ENCODE data around the gene PLN. TPM values are rescaled to one million over a fixed set of nuclear protein-coding genes. Genes with fewer than 3 reads are reported as not detected.

PLN gene
- not detected in 2 replicates for total RNA-seq

DNA sequence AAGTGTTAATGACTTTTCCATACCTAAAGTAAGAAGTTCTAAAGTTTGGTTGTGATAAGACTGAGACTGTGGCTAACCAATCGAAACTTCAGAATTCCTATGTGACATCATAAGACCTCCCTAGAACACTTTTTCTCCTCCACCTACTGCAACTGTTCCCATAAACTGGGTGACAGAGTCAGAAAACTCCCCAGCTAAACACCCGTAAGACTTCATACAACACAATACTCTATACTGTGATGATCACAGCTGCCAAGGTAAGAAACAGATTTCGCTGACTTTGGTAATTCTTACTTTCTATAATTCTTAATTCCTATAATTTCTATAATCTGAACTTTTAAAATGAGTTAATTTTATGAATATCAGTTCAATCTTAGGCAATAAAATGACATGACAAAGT, at the start of gene PLN:
Gene PLN (plus strand): TSS at position 161 of the 400 bp plus-strand sequence. CDS start 10,626 bp downstream, outside the sequence.
- intact Hi-C loops (cut with micrococcal nuclease) = no loop called here

GRCh38 chr6:118500130-118501015, 47.7 kb upstream of the PLN start:
- intact Hi-C loops (cut with micrococcal nuclease) = no loop called here

GRCh38 chr6:118501099-118501498, 47.0 kb upstream of the PLN start:
- intact Hi-C loops (cut with micrococcal nuclease) = no loop called here

DNA sequence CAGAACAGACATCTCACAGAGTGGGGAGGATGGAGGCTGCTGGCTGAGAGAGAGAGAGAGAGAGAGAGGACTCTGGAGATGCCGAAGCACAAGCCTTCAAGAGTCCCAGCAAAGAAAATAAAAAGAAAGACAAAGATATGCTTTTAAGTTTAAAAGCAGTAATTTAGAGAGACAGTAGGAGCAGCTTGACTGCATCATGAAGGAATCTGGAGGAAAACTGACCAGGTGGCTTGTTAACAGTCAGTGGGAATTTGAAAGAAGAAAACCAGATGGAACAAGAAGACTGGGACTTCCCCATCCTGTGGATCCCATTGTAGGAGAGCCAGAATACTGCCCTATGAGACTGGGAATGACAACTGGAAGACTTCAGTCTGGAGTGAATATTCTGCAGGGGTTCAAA, 46.3 kb upstream of the PLN start:
- intact Hi-C loops (cut with micrococcal nuclease) = no loop called here

DNA sequence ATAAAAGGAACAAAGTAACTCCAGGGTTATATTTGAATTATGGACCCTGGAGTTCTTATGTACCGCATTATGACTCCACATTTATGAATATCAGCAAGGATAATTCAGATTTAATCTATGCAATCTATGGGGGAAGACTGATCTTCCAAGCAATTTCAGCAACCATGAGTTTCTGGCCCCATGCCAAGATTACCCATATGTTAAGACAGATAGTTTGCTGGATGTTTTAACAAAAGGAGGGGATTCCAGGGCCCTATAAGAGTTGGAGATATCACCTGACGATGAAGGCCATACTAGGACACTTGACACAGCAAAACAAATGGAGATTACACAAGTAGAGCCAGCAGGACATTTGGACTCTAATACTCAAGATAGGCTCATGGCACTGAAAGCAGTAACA, 45.9 kb upstream of the PLN start:
- intact Hi-C loops (cut with micrococcal nuclease) = no loop called here

- intact Hi-C loops (cut with micrococcal nuclease) = no loop called here
Measured at GRCh38 chr6:118504611-118505010, 43.5 kb upstream of the PLN start.

GRCh38 chr6:118505656-118506055, 42.4 kb upstream of the PLN start:
- intact Hi-C loops (cut with micrococcal nuclease) = no loop called here

GRCh38 chr6:118506071-118506638, 41.9 kb upstream of the PLN start:
- intact Hi-C loops (cut with micrococcal nuclease) = no loop called here

- intact Hi-C loops (cut with micrococcal nuclease) = loop anchor here (2.0 kb wide), 1 partner anchor 223 kb away; no protein-coding TSS in a partner anchor
Measured at GRCh38 chr6:118507636-118508035, 40.5 kb upstream of the PLN start.

GRCh38 chr6:118509009-118509617, 39.0 kb upstream of the PLN start:
- intact Hi-C loops (cut with micrococcal nuclease) = loop anchor here (2.0 kb wide), 1 partner anchor 224 kb away; no protein-coding TSS in a partner anchor

GRCh38 chr6:118511930-118512715, 36.0 kb upstream of the PLN start:
- intact Hi-C loops (cut with micrococcal nuclease) = loop anchor here (2.0 kb wide), 1 partner anchor 15 kb away; no protein-coding TSS in a partner anchor

DNA sequence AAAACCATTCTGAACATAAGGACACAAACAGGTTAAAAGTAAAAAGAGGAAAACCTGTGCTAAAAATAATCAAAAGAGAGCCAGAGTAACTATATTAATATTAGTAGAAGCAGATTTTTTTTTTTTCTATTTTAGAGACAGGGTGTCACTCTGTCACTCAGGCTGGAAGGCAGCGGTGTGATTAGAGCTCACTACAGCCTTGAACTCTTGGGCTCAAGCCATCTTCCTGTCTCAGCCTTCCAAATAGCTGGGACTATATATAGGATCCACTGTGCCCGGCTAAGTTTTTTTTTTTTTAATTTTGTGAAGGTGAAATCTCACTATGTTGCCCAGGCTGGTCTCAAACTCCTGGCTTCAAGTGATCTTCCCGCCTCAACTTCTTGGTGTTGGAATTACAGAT, 33.4 kb upstream of the PLN start:
- intact Hi-C loops (cut with micrococcal nuclease) = no loop called here

DNA sequence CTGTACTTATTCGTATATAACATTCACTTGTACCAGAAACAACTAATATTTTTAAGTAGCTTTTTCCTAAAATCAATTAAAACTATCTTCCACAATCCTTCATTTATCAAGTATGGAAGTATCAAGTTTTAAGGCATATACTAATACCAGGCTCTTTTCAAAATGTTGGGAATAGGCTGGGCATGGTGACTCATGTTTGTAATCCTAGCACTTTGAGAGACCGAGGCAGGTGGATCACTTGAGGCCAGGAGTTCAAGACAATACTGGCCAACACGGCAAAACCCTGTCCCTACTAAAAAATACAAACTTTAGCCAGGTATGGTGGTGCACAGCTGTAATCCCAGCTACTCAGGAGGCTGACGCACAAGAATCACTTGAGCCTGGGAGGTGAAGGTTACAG, 25.7 kb upstream of the PLN start:
- intact Hi-C loops (cut with micrococcal nuclease) = no loop called here

DNA sequence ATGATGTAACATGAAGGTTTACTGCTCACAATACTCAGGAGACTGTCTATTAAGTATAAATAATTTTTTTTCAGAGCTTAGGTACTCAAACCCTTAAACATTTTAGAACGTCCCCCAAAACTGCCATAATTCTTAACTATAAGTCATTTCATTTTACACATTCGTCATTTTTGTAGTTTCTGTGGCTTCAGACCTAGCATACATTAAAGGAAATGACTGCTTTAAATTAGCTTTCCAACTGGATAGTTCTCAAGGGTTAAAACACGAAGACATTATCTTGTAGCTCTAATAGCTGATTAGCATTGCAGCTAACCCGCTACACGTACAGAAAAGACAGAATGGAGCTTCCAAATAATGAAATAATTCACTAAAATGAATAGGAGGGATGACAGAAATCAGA, 24.9 kb upstream of the PLN start:
- intact Hi-C loops (cut with micrococcal nuclease) = no loop called here

DNA sequence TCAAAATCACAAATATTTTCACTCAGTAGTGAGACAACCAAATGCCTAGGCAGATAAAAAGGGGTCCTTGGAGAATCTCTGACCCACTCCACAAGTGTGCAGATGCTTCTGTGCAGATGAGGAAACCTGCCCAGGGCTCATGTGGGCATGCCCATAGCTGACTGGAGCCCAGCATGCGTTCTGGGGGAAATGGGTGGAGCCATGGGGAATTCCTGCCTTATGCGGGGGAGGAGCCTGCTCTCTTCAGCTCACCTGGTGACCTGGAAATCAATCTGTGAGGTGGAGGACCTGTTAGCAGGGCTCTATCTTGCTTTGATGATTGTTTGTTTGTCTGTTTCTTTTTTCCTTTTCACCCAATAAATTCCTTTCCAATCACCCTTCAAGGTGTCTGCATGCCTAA, 23.4 kb upstream of the PLN start:
- intact Hi-C loops (cut with micrococcal nuclease) = no loop called here

GRCh38 chr6:118525913-118526780, 21.9 kb upstream of the PLN start:
- intact Hi-C loops (cut with micrococcal nuclease) = no loop called here

GRCh38 chr6:118528129-118528528, 20.0 kb upstream of the PLN start:
- intact Hi-C loops (cut with micrococcal nuclease) = no loop called here

DNA sequence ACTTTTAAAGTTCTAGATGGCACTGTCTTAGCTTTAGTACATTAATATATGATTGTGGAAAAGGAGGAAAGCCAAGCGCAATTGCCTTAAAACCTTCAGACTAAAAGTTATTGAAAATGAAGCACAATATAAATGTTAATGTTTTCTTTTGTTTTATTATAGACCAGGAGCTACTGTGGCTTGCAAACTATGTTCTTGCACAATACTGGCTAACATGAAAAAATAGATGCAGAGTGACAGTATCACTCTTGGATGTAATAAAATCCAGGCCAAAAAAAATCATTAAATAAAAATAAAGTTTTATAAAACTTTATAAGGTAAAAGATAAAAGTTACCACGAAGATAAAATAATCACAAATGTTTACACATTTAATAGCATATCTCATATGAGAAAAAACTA, 18.3 kb upstream of the PLN start:
- intact Hi-C loops (cut with micrococcal nuclease) = no loop called here

DNA sequence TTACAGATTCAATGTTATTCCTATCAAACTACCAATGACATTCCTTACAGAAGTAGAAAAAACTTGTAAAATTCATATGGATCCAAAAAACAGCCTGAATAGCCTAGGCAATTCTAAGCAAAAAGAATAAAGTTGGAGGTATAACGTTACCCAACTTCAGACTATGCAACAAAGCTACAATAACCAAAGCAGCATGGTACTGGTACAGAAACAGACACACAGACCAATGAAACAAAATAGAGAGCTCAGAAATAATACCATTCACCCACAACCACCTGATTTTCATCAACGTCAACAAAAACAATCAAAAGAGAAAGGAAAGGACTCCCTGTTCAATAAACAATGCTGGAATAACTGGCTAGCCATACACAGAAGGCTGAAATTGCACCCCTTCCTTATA, 17.2 kb upstream of the PLN start:
- intact Hi-C loops (cut with micrococcal nuclease) = no loop called here

DNA sequence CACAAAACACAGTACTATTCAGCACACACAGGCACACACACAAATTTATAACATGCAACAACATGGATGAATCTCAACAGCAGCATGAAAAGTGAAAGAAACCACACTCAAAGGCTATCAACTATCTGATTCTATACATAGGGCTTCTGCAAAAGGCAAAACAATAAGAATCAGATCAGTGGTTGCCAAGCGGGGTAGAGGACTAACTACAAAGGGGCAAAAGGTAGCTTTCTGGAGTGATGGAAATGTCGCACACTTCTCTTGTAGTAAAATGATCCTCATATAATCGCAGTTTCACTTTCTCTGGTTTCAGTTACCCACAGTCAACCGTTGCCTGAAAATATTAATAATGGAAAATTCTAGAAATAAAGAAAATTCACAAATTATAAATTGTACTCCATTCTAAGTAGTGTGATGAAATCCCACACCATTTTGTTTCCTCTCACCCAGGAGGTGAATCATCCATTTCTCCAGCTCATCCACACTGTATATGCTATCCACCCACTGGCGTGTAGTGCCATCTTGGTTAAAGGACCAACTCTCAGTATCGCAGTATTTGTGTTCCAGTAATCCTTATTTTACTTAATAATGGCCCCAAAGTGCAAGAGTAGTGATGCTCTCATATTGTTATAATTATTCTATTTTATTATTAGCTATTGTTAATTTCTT, 12.8 kb upstream of the PLN start:
- intact Hi-C loops (cut with micrococcal nuclease) = no loop called here
